ENCODE results near the gene SELENOM.

SELENOM gene, protein sequence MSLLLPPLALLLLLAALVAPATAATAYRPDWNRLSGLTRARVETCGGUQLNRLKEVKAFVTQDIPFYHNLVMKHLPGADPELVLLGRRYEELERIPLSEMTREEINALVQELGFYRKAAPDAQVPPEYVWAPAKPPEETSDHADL

DNA sequence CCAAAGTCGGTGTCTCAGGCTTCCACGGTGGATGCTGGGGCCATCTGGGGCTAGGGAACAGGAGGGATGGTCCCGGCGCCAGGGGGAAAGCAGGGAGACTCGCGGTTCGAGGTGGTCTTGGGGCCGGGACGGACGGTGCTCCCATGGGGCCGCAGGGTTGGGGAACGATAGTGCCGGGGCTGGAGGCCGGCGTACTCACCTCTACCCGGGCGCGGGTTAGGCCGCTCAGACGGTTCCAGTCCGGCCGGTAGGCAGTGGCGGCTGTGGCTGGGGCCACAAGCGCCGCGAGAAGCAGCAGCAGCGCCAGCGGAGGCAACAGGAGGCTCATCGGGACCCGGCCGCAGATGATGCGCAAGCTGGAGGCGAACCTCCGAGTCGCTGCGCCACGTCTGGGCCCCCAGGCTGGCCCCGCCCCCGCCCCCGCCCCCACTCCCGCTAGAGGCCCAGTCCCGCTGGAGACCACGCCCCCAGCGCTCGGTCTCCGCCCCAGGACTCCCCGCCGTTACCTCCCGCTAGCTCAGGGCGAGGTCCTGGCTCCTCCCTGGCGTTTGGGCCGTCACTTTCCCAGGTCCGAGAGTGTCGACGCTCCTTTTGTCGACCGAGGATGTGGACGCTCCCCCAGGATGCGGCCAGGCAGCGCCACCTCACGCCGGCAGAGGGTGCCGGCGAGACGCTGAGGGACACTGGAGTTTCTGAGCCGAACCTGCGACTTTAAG is at the start of gene SELENOM:
Gene SELENOM, minus strand, starts transcription at position 391 of the 716 bp plus-strand sequence. Its CDS starts 63 bp downstream, at position 328.
- peak; percentile 96 for ATAC-seq
- Mint-ChIP-seq H3K9me3 (no peaks in the 10 kb centered on the region), H3K27ac (peak within 1 kb of the TSS; percentile 73), H3K36me3 (no peaks in the 10 kb centered on the region), H3K27me3 (no peaks in the 10 kb centered on the region), H3K4me1 (peaks cover 33% of the 10 kb centered on the region), H3K4me3 (peak within 1 kb of the TSS; percentile 85)

DNA sequence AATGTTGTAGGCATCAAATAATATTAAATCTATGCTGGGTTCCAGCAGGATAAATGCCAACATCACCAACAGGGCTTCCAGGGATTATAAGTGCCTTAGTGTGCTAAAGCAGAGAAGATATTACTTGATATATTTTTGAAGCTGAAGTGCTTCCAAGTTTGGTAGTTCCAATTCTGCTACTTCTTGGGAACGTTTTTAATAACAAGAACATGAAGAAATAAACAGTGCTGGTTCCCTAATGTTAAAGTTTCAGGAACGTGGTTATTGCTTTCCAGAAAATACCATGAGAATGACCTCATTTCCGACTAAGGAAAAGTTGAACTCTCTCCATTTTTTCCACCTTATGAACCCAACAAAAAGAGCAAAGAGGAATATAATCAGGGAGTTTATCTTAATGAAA is 48.1 kb upstream of the SELENOM start:
- Mint-ChIP-seq H3K4me1 (peaks cover 8% of the 10 kb centered on the region), H3K27me3 (no peaks in the 10 kb centered on the region)

DNA sequence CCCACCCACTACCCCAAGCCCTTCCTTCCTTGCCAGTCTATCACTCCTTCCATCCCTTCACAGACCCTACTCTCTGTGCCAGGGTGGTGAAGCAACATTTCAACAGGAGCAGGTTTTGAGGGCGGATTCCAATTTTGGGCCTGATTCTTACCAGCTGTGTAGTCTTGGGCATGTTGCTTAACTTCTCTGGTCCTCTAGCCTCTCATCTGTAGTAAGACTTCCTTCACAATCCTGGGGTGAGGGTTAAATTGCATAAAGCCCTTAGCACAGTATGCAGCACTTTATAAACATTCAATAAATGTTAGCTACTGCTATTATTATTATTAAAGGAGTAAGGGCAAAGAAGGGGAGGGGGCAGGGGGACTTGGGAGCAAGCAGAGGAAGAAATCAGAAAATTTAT is 47.6 kb upstream of the SELENOM start:
- Mint-ChIP-seq H3K9me3 (no peaks in the 10 kb centered on the region), H3K27me3 (no peaks in the 10 kb centered on the region), H3K4me3 (no peak overlapping the region), H3K27ac (no peak overlapping the region), H3K36me3 (no peaks in the 10 kb centered on the region), H3K4me1 (peaks cover 8% of the 10 kb centered on the region)
- no peak for ATAC-seq

More for the DNA sequence above, 48.1 kb upstream of the SELENOM start:
- ATAC-seq: no peak
- Mint-ChIP-seq H3K27ac (no peak overlapping the region), H3K36me3 (no peaks in the 10 kb centered on the region), H3K9me3 (no peaks in the 10 kb centered on the region), H3K4me3 (no peak overlapping the region)

DNA sequence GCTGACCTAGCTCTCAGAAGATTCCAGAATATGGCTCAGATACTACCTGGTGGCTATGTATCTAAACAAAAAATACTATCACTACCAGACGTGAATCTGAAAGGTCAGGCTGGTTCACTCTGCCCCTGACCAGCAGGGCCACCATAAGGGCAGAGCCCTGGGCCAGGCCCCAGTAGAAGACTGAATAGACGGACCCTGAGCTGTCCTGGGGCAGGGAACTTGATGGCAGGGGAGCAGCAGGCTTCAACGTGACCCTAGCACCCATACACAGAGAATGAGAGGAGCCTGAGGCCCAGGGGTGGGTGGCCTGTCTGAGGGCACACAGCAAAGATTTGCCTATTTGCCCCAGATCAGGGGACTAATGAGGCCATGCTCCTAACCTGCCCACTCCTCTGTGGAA is 46.0 kb upstream of the SELENOM start:
- H3K4me3 Mint-ChIP-seq: no peak overlapping the region
- H3K27me3 Mint-ChIP-seq: no peaks in the 10 kb centered on the region
- no peaks in the 10 kb centered on the region for H3K9me3 Mint-ChIP-seq
- no peak overlapping the region for H3K27ac Mint-ChIP-seq
- peaks cover 7% of the 10 kb centered on the region for H3K4me1 Mint-ChIP-seq
- no peak for ATAC-seq
- H3K36me3 Mint-ChIP-seq: no peaks in the 10 kb centered on the region

DNA sequence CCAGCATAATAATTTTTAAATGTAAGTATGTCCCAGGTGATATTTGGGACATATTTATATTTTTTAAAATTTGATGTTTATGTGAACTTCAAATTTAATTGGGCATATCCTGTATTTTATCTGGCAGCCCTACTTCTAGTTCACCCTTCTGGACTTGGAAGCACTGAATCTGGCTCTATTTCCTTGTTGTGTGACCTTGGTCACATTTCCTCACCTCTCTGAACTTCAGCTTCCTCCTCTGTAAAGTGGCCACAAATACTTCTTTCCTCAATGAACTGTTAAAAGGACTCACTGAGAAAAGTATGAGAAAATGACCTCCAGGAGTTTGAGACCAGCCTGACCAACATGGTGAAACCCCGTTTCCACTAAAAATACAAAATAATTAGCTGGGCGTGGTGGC is 44.5 kb upstream of the SELENOM start:
- ATAC-seq: no peak
- Mint-ChIP-seq H3K27me3 (no peaks in the 10 kb centered on the region), H3K4me1 (peaks cover 7% of the 10 kb centered on the region), H3K4me3 (no peak overlapping the region), H3K9me3 (no peaks in the 10 kb centered on the region), H3K36me3 (no peaks in the 10 kb centered on the region), H3K27ac (no peak overlapping the region)

DNA sequence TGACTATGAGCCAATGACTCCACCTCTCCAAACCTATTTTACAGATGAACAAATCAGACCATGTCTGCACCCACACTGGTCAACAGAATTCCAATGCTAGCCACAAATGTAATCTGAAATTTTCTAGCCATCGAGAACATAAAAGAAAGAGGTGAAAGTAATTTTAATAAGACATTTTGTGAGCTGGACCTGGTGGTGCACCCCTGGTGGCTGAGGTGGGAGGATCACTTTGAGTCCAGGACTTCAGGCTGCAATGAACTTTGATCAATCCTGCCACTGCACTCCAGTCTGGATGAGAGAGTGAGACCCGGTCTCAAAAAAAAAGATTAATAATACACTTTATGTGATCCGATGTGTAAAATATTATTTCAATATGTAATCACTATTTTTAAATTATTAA is 43.2 kb upstream of the SELENOM start:
- Mint-ChIP-seq H3K4me3 (no peak overlapping the region), H3K36me3 (no peaks in the 10 kb centered on the region), H3K27me3 (no peaks in the 10 kb centered on the region), H3K4me1 (peaks cover 7% of the 10 kb centered on the region), H3K27ac (no peak overlapping the region), H3K9me3 (no peaks in the 10 kb centered on the region)
- no peak for ATAC-seq

DNA sequence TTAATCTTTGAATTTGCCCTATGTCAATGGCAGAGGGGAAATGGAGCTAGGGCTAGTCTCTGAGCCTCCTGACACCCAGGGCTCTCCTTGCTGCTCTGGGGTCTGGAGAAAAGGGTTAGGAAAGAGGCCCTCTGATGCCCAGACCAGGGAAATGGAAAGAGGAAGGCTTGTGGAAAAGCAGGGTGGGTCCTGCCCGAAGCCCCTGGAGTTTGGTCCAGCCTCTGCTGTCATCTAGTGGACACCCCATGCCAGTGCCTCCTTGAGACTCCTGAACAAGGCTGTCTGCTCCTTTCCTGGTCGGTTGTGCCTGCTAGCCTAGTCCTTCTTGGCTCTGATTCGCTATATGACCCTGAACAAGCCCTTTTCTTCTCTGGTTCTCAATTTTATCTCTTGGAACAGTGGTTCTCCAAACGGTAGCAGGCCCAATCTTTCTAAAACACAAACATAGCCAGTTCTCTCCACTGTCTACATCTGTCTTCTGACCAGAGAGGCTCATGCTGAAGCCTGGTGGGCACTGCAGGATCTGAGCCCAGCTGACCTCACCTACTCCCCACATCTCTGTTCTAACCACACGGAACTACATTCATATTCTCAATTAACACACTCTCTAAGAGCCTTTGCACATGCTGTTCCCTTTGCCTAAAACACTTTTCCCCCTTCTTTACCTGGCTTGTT is 41.7 kb upstream of the SELENOM start:
- no peak overlapping the region for H3K27ac Mint-ChIP-seq
- ATAC-seq: peak; percentile 81
- H3K4me3 Mint-ChIP-seq: no peak overlapping the region
- H3K4me1 Mint-ChIP-seq: peaks cover 7% of the 10 kb centered on the region
- no peaks in the 10 kb centered on the region for H3K27me3 Mint-ChIP-seq
- H3K36me3 Mint-ChIP-seq: no peaks in the 10 kb centered on the region
- H3K9me3 Mint-ChIP-seq: peaks cover 4% of the 10 kb centered on the region

DNA sequence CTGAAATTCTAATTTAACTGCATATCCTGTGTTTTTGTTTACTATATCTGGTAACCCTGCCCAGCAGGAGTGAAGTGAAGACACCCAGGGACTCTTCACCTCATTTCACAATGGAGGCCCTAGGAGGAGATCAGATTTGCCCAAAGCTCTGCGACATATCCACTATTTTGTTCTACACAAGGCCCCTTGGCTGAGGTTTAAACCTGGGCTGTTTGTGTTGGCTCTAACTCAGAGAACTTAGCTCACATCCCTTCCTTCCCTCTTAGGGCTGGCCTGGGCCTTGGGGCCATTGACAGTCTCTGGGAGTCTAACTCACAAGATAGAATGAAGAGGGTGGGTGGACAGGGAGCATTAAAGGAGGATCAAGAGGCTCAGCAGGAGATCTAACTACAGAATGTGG is 41.1 kb upstream of the SELENOM start:
- Mint-ChIP-seq H3K4me1 (peaks cover 7% of the 10 kb centered on the region), H3K27me3 (no peaks in the 10 kb centered on the region), H3K27ac (no peak overlapping the region), H3K4me3 (no peak overlapping the region), H3K36me3 (no peaks in the 10 kb centered on the region), H3K9me3 (peaks cover 4% of the 10 kb centered on the region)
- no peak for ATAC-seq

DNA sequence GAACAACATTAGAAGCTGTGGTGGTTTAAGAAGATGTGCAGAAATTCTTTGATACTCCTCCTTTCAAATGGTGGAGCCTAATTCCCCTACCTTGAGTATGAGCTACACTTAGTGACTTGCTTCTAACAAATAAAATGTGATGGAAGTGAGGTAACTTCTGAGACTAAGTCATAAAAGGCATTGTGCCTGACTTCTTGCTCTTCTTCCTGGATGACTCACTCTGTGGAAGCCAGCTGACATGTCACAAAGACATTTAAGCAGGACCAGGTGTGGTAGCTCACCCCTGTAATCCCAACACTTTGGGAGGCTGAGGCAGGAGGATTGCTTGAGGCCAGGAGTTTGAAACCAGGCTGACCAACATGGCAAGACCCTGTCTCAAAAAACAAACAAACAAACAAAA is 36.9 kb upstream of the SELENOM start:
- Mint-ChIP-seq H3K9me3 (peaks cover 4% of the 10 kb centered on the region), H3K4me1 (peaks cover 7% of the 10 kb centered on the region), H3K27ac (no peak overlapping the region), H3K4me3 (no peak overlapping the region), H3K36me3 (no peaks in the 10 kb centered on the region), H3K27me3 (peaks cover 21% of the 10 kb centered on the region)
- ATAC-seq: no peak

DNA sequence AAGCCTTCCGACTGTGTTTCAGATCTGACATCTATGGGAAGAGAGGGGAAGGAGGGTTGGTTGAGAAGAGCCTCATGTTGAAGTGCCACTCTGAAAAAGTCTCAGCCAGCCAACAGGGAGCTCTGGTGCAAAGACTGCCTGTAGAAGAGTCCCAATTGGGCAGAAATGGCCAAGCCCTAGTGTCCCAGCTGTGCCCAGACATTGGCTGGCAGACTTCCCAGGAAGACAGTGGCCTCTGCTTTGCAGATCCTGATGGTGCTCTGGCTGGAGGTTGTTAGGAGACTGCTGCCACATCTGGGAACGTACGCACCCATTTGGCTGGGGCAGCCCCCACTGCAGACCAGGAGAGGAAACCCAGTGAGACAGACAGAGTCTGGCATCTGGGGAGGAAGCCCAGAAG is 36.2 kb upstream of the SELENOM start:
- H3K27me3 Mint-ChIP-seq: peaks cover 28% of the 10 kb centered on the region
- no peak overlapping the region for H3K27ac Mint-ChIP-seq
- ATAC-seq: no peak
- no peaks in the 10 kb centered on the region for H3K36me3 Mint-ChIP-seq
- H3K4me1 Mint-ChIP-seq: peaks cover under 1% of the 10 kb centered on the region
- H3K4me3 Mint-ChIP-seq: no peak overlapping the region
- H3K9me3 Mint-ChIP-seq: peaks cover 4% of the 10 kb centered on the region

DNA sequence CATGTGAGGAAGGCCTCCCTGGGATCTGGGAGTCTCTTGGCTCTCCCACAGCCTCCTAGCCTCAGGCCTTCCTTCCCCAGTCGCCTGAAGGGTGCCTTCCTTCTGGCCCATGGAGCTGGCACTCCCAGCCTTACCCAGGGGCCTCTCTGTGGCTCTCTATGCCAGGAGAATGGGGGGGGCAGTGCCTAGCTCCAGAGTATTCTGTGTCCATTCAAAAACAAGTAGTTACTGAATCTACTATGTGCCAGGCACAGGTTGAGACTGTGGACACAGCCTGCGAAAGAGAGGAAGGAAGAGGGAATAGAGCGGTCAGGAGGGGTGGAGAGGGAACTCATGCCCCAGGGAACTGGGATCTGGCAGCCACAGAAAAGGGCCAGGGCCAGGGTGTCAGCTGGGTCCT is 35.7 kb upstream of the SELENOM start:
- ATAC-seq: no peak
- no peak overlapping the region for H3K4me3 Mint-ChIP-seq
- no peaks in the 10 kb centered on the region for H3K4me1 Mint-ChIP-seq
- no peaks in the 10 kb centered on the region for H3K36me3 Mint-ChIP-seq
- H3K27me3 Mint-ChIP-seq: peaks cover 33% of the 10 kb centered on the region
- no peak overlapping the region for H3K27ac Mint-ChIP-seq
- H3K9me3 Mint-ChIP-seq: peaks cover 4% of the 10 kb centered on the region

DNA sequence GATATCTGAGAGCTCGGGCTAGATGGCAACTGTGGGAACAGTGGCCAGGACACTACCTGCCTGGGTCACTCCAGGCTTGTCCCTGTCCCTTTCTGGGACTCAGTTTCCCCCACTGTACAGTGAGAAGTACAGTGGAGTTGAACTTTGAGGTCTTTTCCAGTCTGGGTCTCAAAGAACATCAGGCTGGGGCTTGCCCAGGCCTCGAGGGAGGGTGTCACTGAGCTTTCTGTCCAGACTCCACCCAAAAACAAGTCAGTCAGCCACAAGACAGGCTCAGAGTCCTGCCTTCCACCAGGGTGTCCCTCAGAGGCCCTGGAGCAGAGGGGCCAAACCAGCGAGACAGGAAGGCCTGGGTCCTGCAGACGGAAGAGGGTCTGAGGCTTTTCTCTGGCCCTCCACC is 34.9 kb upstream of the SELENOM start:
- H3K36me3 Mint-ChIP-seq: no peaks in the 10 kb centered on the region
- no peak overlapping the region for H3K27ac Mint-ChIP-seq
- peaks cover 4% of the 10 kb centered on the region for H3K9me3 Mint-ChIP-seq
- peaks cover 34% of the 10 kb centered on the region for H3K27me3 Mint-ChIP-seq
- H3K4me1 Mint-ChIP-seq: no peaks in the 10 kb centered on the region
- no peak overlapping the region for H3K4me3 Mint-ChIP-seq
- no peak for ATAC-seq

DNA sequence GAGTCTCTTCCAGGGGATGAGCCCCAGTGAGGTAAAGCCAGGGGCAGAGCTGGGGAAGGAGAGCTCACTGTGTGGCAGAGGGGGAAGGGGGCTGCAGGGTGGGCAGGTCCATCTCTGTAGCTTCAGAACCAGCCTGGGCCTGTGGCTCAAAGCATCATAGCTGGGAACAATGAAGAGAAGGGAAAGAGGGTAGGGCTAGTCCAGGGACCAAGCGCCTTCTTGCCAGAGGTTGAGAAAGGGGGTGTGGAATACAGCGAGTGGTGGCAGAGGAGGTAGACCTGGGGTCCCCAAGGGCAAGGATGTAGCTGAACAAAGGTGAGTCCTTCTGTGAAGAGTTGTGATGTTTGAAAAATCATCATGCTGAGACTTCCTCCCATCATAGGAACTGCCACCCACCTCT is 34.2 kb upstream of the SELENOM start:
- H3K27ac Mint-ChIP-seq: no peak overlapping the region
- no peaks in the 10 kb centered on the region for H3K4me1 Mint-ChIP-seq
- H3K36me3 Mint-ChIP-seq: no peaks in the 10 kb centered on the region
- H3K27me3 Mint-ChIP-seq: peaks cover 34% of the 10 kb centered on the region
- H3K4me3 Mint-ChIP-seq: no peak overlapping the region
- peaks cover 4% of the 10 kb centered on the region for H3K9me3 Mint-ChIP-seq
- ATAC-seq: no peak

DNA sequence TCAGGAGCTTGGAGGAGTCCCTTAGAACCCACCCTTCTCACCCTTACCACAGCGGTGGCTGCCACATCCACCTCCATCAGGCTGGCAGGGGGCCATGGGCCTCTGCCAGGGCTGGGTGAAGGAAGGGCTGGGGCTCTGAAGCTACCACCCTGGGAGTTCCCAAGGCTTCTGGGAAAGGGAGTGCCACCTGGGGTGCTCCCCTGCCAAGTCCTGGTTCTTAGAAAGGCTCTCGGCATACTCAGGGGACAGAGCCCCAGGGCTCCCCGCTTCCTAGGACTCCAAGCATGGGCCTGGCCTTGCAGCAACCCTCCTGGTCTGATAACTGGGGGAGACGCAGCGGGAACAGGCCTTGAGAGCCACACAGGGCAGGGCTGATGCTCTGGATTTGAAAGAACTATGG is 33.4 kb upstream of the SELENOM start:
- Mint-ChIP-seq H3K27me3 (peaks cover 34% of the 10 kb centered on the region), H3K27ac (no peak overlapping the region), H3K4me3 (no peak overlapping the region), H3K4me1 (no peaks in the 10 kb centered on the region), H3K36me3 (no peaks in the 10 kb centered on the region), H3K9me3 (peaks cover 4% of the 10 kb centered on the region)
- ATAC-seq: no peak

DNA sequence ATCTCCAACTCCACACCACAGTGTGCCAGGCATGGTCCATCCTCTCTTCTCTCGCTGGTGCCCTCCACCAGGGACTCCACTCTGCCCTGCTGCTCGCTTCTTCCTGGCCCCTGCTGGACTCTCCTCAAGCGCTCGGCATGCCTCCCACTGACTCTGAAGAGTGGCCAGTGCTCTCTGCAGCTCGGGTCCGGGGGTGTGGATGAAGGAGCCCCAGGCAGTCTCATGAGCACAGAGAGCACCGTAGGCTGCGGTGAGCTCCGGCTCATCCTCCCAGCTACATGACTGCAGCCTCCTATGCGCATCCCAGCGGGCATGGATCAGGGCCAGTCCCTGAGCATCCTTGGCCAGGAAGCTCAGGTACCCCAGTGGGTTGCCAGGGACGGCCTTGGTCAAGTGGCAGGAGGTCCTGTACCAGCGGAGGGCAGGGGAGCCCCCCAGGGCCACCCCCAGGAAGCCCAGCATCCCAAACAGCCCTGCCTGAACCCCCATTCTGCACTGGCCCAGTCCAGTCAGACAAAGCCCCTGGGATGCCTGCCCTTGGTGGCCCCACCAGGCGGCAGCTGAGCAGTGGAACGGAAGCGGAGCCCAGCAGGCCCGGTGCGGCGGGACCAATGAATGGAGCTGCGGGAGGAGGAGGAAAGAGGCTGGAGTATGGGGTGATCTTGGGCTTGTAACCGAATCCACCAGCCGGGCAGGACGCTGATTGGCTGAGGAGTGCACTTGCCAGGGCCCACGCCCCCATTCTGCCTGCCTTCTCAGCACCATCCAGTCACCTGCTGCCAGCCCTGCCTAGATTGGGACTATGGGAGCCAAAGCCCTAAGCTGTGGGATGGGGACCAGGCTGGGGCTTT is 32.7 kb upstream of the SELENOM start, which contains the start of gene PLA2G3:
Gene PLA2G3, minus strand, starts transcription at position 643 of the 851 bp plus-strand sequence. Its CDS starts 154 bp downstream, at position 489.
- H3K27me3 Mint-ChIP-seq: peaks cover 34% of the 10 kb centered on the region
- ATAC-seq: no peak
- peak within 1 kb of the TSS; percentile 14 for H3K27ac Mint-ChIP-seq
- peaks cover 3% of the 10 kb centered on the region for H3K9me3 Mint-ChIP-seq
- no peaks in the 10 kb centered on the region for H3K4me1 Mint-ChIP-seq
- H3K4me3 Mint-ChIP-seq: no peak within 1 kb of the TSS
- no peaks in the 10 kb centered on the region for H3K36me3 Mint-ChIP-seq

Data from stimulated activated memory B cell treated with anti-CD40 and anti-IgM and Interleukin-4, amounts not matched to agents 10 μg/mL and 1 μg/mL and 100 μg/mL, for 72 hours (primary cell).